ENCODE data around the gene KRT84. TPM values are rescaled to one million over a fixed set of nuclear protein-coding genes. Genes with fewer than 3 reads are reported as not detected.

Gene KRT84
- total and polyA plus RNA-seq, 9 of the 15 experiments (the other 6 are each of a cell fraction or from before 2014, with no cell fraction given): not detected

- Histone ChIP-seq H3K9me1 (ENCODE audit: control insufficient read depth, insufficient read depth, low read length) (no peaks in the 10 kb centered on the region), H2AFZ (ENCODE audit: low read depth, low read length) (no peak overlapping the region), H3K36me3 (ENCODE audit: control insufficient read depth, insufficient read depth, low read length) (no peaks in the 10 kb centered on the region), H3K79me2 (ENCODE audit: control insufficient read depth, insufficient read depth, low read length) (no peaks in the 10 kb centered on the region), H3K4me2 (ENCODE audit: insufficient read depth, low read length) (no peak overlapping the region), H3K27me3 (ENCODE audit: control insufficient read depth in 2 of 2, insufficient read depth in 2 of 2, low read length in 2 of 2) (peaks cover 6 to 27% of the 10 kb centered on the region in 2 experiments; a peak in 4 of 5 replicates), H3K9ac (ENCODE audit: insufficient read depth in 1 of 2, low read depth in 2 of 2, low read length in 2 of 2) (no peak overlapping the region), H3K9me3 (replicated peaks; ENCODE audit: control insufficient read depth, insufficient read depth, low read depth, low read length) (no peaks in the 10 kb centered on the region), H3K4me1 (replicated peaks in 1 of 2; ENCODE audit: control insufficient read depth in 2 of 2, insufficient read depth in 2 of 2, low read length in 2 of 2) (no peaks in the 10 kb centered on the region), H3K27ac (ENCODE audit: extremely low read depth, low read depth, low read length) (no peak overlapping the region), H3K4me3 (no peak overlapping the region), H4K20me1 (replicated peaks; ENCODE audit: control insufficient read depth, insufficient read depth, low read length) (no peaks in the 10 kb centered on the region)
- no TSS peak for BruUV-seq (replicated peaks)
- ChIA-PET POLR2A (interaction anchor here (0.6 kb wide), 1 partner anchor 109 kb away, joined by 3 read pairs; no protein-coding TSS in a partner anchor), CTCF (ENCODE audit: low intra/inter-chr PET ratio) (interaction anchor here (0.6 to 0.7 kb wide), 2 partner anchors 172 to 185 kb away, joined by 3 read pairs; no protein-coding TSS in a partner anchor)
- 0% methylated on average over 10 of the region's 10 CpGs for WGBS (ENCODE audit: insufficient coverage, low coverage, missing lambda C conversion rate)
- ATAC-seq (no peak), FAIRE-seq (no peak), DNase-seq (ENCODE audit: extremely low read depth in 1 of 4, low spot score in 3 of 4) (no peak)
- in situ Hi-C loops (cut with MboI): no loop called here
- intact Hi-C loops (cut with micrococcal nuclease): no loop called here
- TF ChIP-seq TCFL5 (CRISPR knock-in tag; conservative IDR thresholded peaks at IDR 0.05) (no peak), NRF1 (conservative IDR thresholded peaks at IDR 0.05 in 1 of 2, IDR thresholded peaks at IDR 0.05 in 1 of 2) (no peak), CSDE1 (IDR thresholded peaks at IDR 0.05) (no peak), ZNF655 (CRISPR knock-in tag; IDR thresholded peaks at IDR 0.05) (no peak), HBP1 (CRISPR knock-in tag; IDR thresholded peaks at IDR 0.05) (no peak), ADNP (tag; IDR thresholded peaks at IDR 0.05) (no peak), ZNF512 (tag; IDR thresholded peaks at IDR 0.05) (no peak), SAFB (IDR thresholded peaks at IDR 0.05; ENCODE audit: borderline replicate concordance, low read depth, low read length) (no peak), ZNF239 (CRISPR knock-in tag; IDR thresholded peaks at IDR 0.05) (no peak), RBFOX2 (IDR thresholded peaks at IDR 0.05; ENCODE audit: low read depth, low read length) (no peak), ELF2 (CRISPR knock-in tag; IDR thresholded peaks at IDR 0.05) (no peak), CEBPZ (IDR thresholded peaks at IDR 0.05; ENCODE audit: borderline replicate concordance, low read depth, low read length) (no peak), RBM14 (IDR thresholded peaks at IDR 0.05; ENCODE audit: borderline replicate concordance, insufficient read depth, low read depth, low read length) (no peak), WHSC1 (IDR thresholded peaks at IDR 0.05; ENCODE audit: low read length) (no peak), MBD2 (IDR thresholded peaks at IDR 0.05; ENCODE audit: borderline replicate concordance, low read depth) (no peak)
Measured at GRCh38 chr12:52327830-52328500, 57.5 kb downstream of the KRT84 start.
